GM18951 (cell line): Measurements from ENCODE around the gene SOS2.

Source experiments
- POLR2A ChIP-seq: IDR thresholded peaks from 4 replicates; pipeline ENCODE4 v1.6.1; 2011; ENCODE audit warnings: mild to moderate bottlenecking; ENCODE audit not compliant: insufficient read length, insufficient read depth; ENCODE audit errors: extremely low read depth
- in situ Hi-C: fragments of 300-500 bp; cut with MboI; formaldehyde crosslinking; loops from one replicate; pipeline ENCODE4 v1.12.0; 2022; ENCODE audit warnings: low sequenced_read_pairs, mixed read lengths, inconsistent platforms; ENCODE audit not compliant: unreplicated experiment

SOS2 gene

GRCh38 chr14:50072395-50072794 lies 159.0 kb downstream of the SOS2 start:
- in situ Hi-C loops = no loop called here
- TF ChIP-seq POLR2A = no peak

DNA sequence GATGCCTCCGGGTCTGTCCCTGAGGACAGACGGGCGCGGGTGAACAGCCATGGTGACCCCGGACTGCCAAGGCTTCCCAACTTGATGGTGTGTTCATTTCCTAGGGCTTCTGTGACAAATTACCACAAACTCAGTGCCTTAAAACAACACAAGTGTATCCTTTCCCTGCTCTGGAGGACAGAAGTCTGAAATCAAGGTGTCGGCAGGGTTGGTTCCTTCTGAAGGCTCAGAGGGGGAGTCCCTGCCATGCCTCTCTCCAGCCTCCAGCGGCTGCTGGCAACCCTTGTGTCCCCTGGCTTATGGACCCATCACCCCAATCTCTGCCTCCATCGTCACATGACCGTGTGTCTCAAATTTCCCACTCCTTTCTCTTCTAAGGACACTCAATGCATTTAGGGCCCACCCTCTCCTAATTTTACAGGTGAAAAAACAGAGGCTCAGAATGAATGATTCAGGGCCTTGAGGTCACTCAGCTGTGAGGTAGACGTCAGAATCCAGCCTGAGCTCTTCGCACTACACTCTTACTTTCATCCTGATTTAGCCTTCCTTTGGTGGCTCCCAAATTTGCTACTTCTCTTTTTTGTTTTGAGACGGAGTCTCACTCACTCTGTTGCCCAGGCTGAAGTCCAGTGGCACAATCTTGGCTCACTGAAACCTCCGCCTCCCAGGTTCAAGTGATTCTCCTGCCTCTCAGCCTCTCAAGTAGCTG lies 160.4 kb downstream of the SOS2 start:
- in situ Hi-C loops = no loop called here
- TF ChIP-seq POLR2A = no peak

- in situ Hi-C loops = no loop called here
- no peak for TF ChIP-seq POLR2A
These were observed 161.1 kb downstream of the SOS2 start for GRCh38 chr14:50070230-50070629.

DNA sequence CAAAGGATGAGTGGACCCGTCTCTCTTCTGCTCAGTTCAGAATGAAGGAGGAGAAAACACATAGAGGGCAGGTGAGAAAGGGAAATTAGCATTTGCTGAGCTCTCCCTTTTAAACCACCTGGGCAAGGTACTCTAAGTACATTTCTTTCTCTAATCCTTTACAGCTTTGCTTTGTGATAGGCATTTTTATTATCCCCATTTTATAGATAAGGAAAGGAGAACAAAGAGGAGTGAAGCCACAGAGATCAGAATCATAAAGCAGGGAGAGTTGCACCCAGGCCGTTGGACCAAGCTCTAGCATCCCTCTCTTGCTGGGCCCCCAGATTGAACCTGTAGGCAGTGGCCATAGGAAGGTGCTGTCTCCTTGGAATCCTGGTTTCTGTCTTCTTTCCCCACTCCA lies 162.1 kb downstream of the SOS2 start:
- in situ Hi-C loops = no loop called here
- TF ChIP-seq POLR2A = no peak

DNA sequence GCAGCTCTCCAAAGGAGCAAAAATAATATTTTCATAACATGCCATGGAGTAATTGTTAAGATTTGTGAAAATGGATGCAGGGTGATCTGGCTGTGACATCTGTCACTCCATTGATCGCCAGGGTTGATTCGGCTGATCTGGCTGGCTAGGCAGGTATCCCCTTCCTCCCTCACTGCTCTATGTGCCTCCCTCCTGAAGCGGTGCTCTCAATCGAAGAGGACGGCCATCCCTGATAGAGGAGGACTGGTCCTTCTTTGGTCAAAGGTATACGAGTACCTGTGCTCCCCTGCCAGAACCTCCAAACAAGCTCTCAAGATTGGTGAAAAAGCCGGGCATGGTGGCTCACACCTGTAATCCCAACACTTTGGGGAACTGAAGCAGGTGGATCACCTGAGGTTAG lies 162.9 kb downstream of the SOS2 start:
- in situ Hi-C loops = no loop called here
- no peak for TF ChIP-seq POLR2A

DNA sequence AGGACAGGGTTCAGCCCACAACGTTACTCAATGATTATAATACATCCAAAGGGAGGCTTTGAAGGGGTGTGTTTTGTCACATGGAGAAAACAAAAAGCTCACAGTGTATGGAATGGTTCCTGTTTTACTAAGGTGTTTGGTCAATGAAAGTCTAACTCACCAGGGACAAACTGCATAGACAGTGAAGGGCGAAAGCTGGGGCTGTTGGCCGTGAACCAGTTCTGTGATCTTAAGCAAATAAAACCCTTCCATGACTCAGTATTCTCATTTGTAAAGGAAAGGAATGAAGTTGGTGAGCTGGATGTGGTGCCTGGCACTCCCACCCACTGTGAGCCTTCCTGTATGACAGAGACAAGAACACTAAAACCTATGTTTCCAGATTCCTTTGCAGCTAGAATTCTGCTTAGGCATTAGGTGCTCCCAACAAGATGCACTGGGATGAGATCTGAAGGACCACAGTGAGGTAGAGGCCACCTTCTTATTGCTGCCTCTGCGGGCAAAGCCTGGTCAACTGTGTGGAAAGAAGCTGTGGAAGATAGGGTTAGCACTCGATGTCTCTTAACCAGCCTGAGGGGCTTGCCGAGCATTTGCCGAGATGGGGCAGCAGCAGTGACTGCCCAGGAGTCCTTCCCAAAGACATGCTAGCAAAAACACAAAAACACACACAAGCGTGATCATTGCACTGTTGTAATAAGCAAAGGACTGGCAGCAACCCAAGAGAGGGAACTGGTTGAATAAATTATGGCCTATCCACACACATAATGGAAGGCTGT lies 163.5 kb downstream of the SOS2 start:
- no peak for TF ChIP-seq POLR2A
- in situ Hi-C loops = no loop called here
